Measurements from ENCODE around the gene MAZ. TPM values are rescaled to one million over a fixed set of nuclear protein-coding genes. Genes with fewer than 3 reads are reported as not detected.

MAZ gene

DNA sequence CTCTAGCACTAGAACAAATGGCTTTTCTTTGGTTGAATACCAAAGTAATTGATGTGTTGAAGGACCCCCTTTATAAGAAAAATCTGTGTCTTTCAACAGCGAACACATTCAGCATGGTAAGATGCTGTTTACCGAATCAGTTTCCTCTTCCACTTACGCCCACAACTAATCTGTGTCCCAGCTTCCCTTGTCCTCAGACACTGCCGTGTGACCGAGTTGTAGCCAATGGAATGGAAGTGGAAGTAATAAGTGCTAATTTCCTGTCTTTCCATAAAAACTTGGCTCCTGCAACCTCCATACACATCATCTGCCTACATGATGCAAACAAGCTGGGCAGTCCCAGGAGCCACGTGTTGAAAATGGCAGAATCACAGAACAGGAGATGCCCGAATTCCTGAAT is 46.3 kb downstream of the MAZ start:
- H3K36me3 ChIP-seq (ENCODE audit: insufficient read depth, low read length), result peaks cover 9% of the 10 kb centered on the region
- H3K4me2 ChIP-seq (ENCODE audit: low read length), result no peak overlapping the region
- no peaks in the 10 kb centered on the region for H3K27me3 ChIP-seq (ENCODE audit: control insufficient read depth, insufficient read depth, low read length)
- H3K4me1 ChIP-seq (ENCODE audit: control insufficient read depth, insufficient read depth, low read length), result peaks cover 12% of the 10 kb centered on the region
- H3K9me3 ChIP-seq (replicated peaks; ENCODE audit: low read length), result no peaks in the 10 kb centered on the region
- H3K4me3 ChIP-seq (ENCODE audit: low read length), result no peak overlapping the region
- no peak overlapping the region for H3K9ac ChIP-seq (ENCODE audit: low read depth, low read length)

DNA sequence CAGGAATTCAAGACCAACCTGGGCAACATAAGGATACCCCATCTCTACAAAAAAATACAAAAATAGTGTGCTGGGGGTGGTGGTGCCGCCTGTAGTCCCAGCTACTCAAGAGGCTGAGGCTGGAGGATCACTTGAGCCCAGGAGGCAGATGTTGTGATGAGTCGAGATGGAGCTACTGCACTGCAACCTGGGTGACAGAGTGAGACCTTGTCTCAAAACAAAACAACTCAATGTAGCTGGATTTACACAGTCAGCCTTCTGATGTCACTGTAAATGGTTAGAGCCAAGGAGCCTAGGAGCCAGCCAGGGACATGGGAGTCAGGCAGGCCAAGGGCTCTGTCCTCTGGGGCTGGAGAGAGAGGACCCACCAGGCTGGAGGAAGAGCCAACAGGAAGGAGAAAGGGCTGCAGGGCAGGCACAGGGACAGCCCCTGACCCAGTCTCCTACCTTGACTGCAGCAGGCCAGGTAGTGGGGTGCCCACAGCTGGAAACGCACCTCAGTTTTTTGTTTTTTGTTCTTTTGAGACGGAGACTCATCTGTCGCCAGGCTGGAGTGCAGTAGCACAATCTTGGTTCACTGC is 48.3 kb downstream of the MAZ start:
- no peak overlapping the region for H3K9ac ChIP-seq (ENCODE audit: low read depth, low read length)
- H3K27me3 ChIP-seq (ENCODE audit: control insufficient read depth, insufficient read depth, low read length), result no peaks in the 10 kb centered on the region
- no peaks in the 10 kb centered on the region for H3K9me3 ChIP-seq (replicated peaks; ENCODE audit: low read length)

DNA sequence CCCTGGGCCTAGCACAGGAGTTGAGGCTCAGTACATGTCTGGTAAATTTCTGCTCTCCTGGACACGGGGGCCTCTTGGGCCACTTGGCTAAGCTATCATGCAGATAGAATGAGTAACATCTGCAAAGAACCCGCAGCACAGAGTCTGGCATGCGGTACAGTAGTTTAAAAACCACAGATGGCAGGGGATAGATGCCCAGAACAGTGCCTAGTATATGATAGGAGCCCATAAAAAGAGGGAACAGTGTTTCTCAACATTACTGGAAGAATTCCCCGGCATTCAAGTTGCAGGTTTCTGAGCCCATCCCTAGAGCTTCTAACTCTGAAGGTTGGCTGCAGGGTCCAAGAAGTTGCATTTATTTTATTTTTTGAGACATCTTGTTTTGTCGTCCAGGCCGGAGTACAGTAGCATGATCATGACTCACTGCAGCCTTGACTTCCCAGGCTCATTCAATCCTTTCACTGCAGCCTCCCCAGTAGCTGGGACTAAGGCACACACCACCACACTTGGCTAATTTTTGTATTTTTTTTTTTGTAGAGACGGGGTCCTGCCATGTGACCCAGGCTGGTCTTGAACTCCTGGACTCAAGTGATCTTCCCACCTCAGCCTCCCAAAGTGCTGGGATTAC is 50.9 kb downstream of the MAZ start:
- Histone ChIP-seq H3K4me3 (ENCODE audit: low read length) (no peak overlapping the region), H3K4me1 (ENCODE audit: control insufficient read depth, insufficient read depth, low read length) (peaks cover 27% of the 10 kb centered on the region), H3K36me3 (ENCODE audit: insufficient read depth, low read length) (peaks cover 29% of the 10 kb centered on the region), H3K27me3 (ENCODE audit: control insufficient read depth, insufficient read depth, low read length) (no peaks in the 10 kb centered on the region), H3K9ac (ENCODE audit: low read depth, low read length) (no peak overlapping the region), H3K9me3 (replicated peaks; ENCODE audit: low read length) (no peaks in the 10 kb centered on the region), H3K4me2 (ENCODE audit: low read length) (peak overlapping the region; percentile 10)

More for the DNA sequence above, 48.3 kb downstream of the MAZ start:
- peaks cover 14% of the 10 kb centered on the region for H3K36me3 ChIP-seq (ENCODE audit: insufficient read depth, low read length)
- H3K4me3 ChIP-seq (ENCODE audit: low read length), result no peak overlapping the region
- H3K4me2 ChIP-seq (ENCODE audit: low read length), result no peak overlapping the region
- peaks cover 22% of the 10 kb centered on the region for H3K4me1 ChIP-seq (ENCODE audit: control insufficient read depth, insufficient read depth, low read length)

DNA sequence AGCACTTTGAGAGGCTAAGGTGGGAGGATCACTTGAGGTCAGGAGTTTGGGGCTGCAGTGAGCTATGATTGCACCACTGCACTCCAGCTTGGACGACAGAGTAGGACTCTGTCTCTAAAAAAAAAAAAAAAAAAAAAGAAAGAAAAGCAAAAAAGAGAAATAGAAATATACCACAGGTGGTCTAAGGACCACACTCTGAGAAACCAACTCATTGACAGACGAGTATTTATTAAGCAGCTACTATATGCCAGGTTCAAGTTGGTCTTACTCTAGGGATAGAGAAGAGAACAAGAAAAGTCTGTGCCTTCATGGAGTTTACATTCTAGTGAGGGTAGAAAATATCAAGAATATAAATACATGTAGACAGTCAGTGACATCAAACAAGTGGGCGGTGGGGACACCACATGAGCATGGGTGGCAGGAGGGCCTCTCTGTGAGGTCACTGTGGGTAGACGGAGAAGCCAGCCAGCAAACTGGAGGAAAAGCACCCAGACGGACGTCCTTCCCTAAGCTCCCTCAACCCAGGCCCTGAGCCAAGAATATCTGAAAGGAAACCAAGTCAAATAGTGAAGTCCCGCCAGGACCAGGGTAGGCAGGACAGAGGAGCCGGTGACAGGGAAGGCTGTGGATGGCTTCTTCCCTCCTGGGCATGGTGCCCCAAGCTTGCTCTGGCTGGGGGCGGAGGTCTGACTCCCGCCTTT is 52.0 kb downstream of the MAZ start:
- Histone ChIP-seq H3K4me1 (ENCODE audit: control insufficient read depth, insufficient read depth, low read length) (peaks cover 27% of the 10 kb centered on the region), H3K36me3 (ENCODE audit: insufficient read depth, low read length) (peaks cover 29% of the 10 kb centered on the region), H3K4me3 (ENCODE audit: low read length) (no peak overlapping the region), H3K4me2 (ENCODE audit: low read length) (no peak overlapping the region), H3K9ac (ENCODE audit: low read depth, low read length) (no peak overlapping the region), H3K27me3 (ENCODE audit: control insufficient read depth, insufficient read depth, low read length) (no peaks in the 10 kb centered on the region), H3K9me3 (replicated peaks; ENCODE audit: low read length) (no peaks in the 10 kb centered on the region)

DNA sequence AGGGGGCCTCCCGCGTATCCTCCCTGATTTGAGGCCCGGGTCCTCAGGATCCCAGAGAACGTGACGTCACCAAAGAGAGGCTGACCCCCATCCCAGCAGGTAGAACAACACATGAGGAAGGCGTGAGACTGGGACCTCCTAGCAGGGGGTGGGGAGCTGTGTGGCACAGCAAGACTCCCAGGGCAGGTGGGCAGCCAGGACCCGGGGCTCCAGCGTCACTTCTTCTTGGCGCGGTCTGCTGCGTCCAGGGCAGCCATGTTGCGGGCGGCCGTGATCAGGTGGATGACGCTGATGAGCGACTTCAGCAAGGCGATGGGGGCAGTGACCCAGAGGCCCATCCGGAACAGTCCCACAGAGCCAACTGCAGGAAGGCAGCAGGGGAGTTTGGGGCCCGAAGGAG is 52.6 kb downstream of the MAZ start:
- H3K36me3 ChIP-seq (ENCODE audit: insufficient read depth, low read length), result peaks cover 29% of the 10 kb centered on the region
- H3K27me3 ChIP-seq (ENCODE audit: control insufficient read depth, insufficient read depth, low read length), result no peaks in the 10 kb centered on the region
- no peaks in the 10 kb centered on the region for H3K9me3 ChIP-seq (replicated peaks; ENCODE audit: low read length)
- no peak overlapping the region for H3K9ac ChIP-seq (ENCODE audit: low read depth, low read length)
- no peak overlapping the region for H3K4me3 ChIP-seq (ENCODE audit: low read length)
- peaks cover 32% of the 10 kb centered on the region for H3K4me1 ChIP-seq (ENCODE audit: control insufficient read depth, insufficient read depth, low read length)
- H3K4me2 ChIP-seq (ENCODE audit: low read length), result no peak overlapping the region

DNA sequence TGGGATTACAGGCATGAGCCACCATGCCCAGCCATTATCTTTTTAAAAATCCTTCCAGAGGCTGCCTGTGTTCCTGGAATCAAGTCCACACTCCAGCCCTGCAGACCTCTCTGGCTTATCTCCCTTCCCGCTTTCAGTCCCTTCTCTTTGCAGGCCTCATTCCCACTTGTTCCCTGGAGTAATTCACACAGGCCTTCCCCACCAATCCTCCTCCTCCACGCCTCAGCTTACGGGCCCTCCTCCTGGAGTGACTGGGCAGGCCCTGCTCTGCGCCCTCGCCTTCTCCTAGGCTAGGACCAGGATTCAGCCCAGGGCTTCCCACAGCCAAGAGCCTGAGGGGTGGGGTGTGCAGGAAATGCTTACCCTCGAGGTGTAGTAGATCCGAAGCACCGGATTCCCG is 53.9 kb downstream of the MAZ start:
- H3K4me2 ChIP-seq (ENCODE audit: low read length), result no peak overlapping the region
- H3K9ac ChIP-seq (ENCODE audit: low read depth, low read length), result no peak overlapping the region
- H3K36me3 ChIP-seq (ENCODE audit: insufficient read depth, low read length), result peaks cover 29% of the 10 kb centered on the region
- H3K9me3 ChIP-seq (replicated peaks; ENCODE audit: low read length), result no peaks in the 10 kb centered on the region
- no peak overlapping the region for H3K4me3 ChIP-seq (ENCODE audit: low read length)
- no peaks in the 10 kb centered on the region for H3K27me3 ChIP-seq (ENCODE audit: control insufficient read depth, insufficient read depth, low read length)
- H3K4me1 ChIP-seq (ENCODE audit: control insufficient read depth, insufficient read depth, low read length), result peaks cover 32% of the 10 kb centered on the region

Small RNA genes lying within 50 kb of the gene (small RNA-seq; reads per million reads assigned to genes)
- gene AC009133.6 (not detected), gene AC120114.4 (not detected)
